Hepatocyte (in vitro differentiated cells): ENCODE measurements around the gene RRP1. TPM values are rescaled to one million over a fixed set of nuclear protein-coding genes. Genes with fewer than 3 reads are reported as not detected.

ENCODE experiments used
- DNase-seq: peaks from one replicate; pipeline ENCODE4 v3.0.0-alpha.2; 2016; ENCODE audit warnings: low spot score
- H2AFZ ChIP-seq: fragments of 200-600 bp; sonication (generic); 2 replicates; pipeline ENCODE4 v1.6.0; 2016; ENCODE audit warnings: antibody characterized with exemption, mild to moderate bottlenecking
- H3K27ac ChIP-seq: fragments of 200-600 bp; sonication (generic); 2 replicates; pipeline ENCODE4 v1.5.1; 2016; ENCODE audit warnings: mild to moderate bottlenecking
- H3K27me3 ChIP-seq: fragments of 200-600 bp; sonication (generic); 2 replicates; pipeline ENCODE4 v1.6.1; 2016
- H3K36me3 ChIP-seq: fragments of 200-600 bp; sonication (generic); replicated peaks from 2 replicates; pipeline ENCODE4 v1.5.1; 2016; ENCODE audit warnings: low read depth; ENCODE audit not compliant: insufficient read depth
- H3K4me1 ChIP-seq: fragments of 200-600 bp; sonication (generic); 2 replicates; pipeline ENCODE4 v1.5.1; 2016; ENCODE audit warnings: mild to moderate bottlenecking, moderate library complexity; ENCODE audit not compliant: insufficient read depth
- H3K4me2 ChIP-seq: fragments of 200-600 bp; sonication (generic); 2 replicates; pipeline ENCODE4 v1.6.0; 2016
- H3K4me3 ChIP-seq: fragments of 200-600 bp; sonication (generic); 2 replicates; pipeline ENCODE4 v1.5.1; 2016; ENCODE audit warnings: mild to moderate bottlenecking
- H3K79me2 ChIP-seq: fragments of 200-600 bp; sonication (generic); 2 replicates; pipeline ENCODE4 v1.6.0; 2017; ENCODE audit warnings: mild to moderate bottlenecking
- H3K9me2 ChIP-seq: fragments of 200-600 bp; sonication (generic); replicated peaks from 2 replicates; pipeline ENCODE4 v1.6.0; 2017; ENCODE audit warnings: mild to moderate bottlenecking; ENCODE audit not compliant: insufficient read depth
- H3K9me3 ChIP-seq: fragments of 200-600 bp; sonication (generic); 2 replicates; pipeline ENCODE4 v1.5.1; 2016; ENCODE audit warnings: low read depth, mild to moderate bottlenecking
- H4K20me1 ChIP-seq: fragments of 200-600 bp; sonication (generic); 2 replicates; pipeline ENCODE4 v1.6.0; 2016; ENCODE audit warnings: mild to moderate bottlenecking; ENCODE audit not compliant: insufficient read depth, poor library complexity, severe bottlenecking
- CTCF ChIP-seq: fragments of 200-600 bp; sonication (generic); IDR thresholded peaks from 2 replicates; pipeline ENCODE4 v1.5.1; 2016; ENCODE audit warnings: antibody characterized with exemption, mild to moderate bottlenecking; ENCODE audit not compliant: poor library complexity
- EZH2 ChIP-seq: fragments of 200-600 bp; sonication (generic); IDR thresholded peaks from 2 replicates; pipeline ENCODE4 v1.6.1; 2016; ENCODE audit warnings: antibody characterized with exemption, mild to moderate bottlenecking, borderline replicate concordance
- EZH2phosphoT487 ChIP-seq: fragments of 200-600 bp; sonication (generic); IDR thresholded peaks from one replicate; pipeline ENCODE4 v1.6.1; 2018; ENCODE audit warnings: antibody characterized with exemption, mild to moderate bottlenecking, low read depth, moderate library complexity; ENCODE audit not compliant: unreplicated experiment, severe bottlenecking
- WGBS: methylation state at CpG from one replicate; pipeline ENCODE4 v1.1.6; 2016; ENCODE audit warnings: low lambda C conversion rate; ENCODE audit errors: missing lambda C conversion rate; 5-methylcytosine and 5-hydroxymethylcytosine counted together
- polyA plus RNA-seq: library from polyadenylated mRNA; unstranded; fragments of >200 nt; fragmentation: Nextera tagmentation; extraction: Ambion mirVana; gene quantifications from 2 replicates; pipeline ENCODE4 v1.2.1, GENCODE V29; 2016
- total RNA-seq: library from RNA; depleted of rRNA; stranded (reverse); fragments of >200 nt; gene quantifications from 2 replicates; pipeline ENCODE4 v1.2.3, GENCODE V29; 2014

RRP1 gene
- total and polyA plus RNA-seq, 2 experiments from 2014 or later: 24.1 to 32.0 TPM

GRCh38 chr21:43848771-43849170 is 59.4 kb downstream of the RRP1 start:
- no peak overlapping the region for H3K4me2 ChIP-seq
- no peaks in the 10 kb centered on the region for H3K36me3 ChIP-seq
- H3K9me3 ChIP-seq: no peaks in the 10 kb centered on the region
- H3K9me2 ChIP-seq: no peaks in the 10 kb centered on the region
- TF ChIP-seq EZH2phosphoT487: no peak
- TF ChIP-seq EZH2: no peak
- no peak for TF ChIP-seq CTCF
- no peaks in the 10 kb centered on the region for H3K79me2 ChIP-seq
- no peak overlapping the region for H2AFZ ChIP-seq
- no peaks in the 10 kb centered on the region for H3K27me3 ChIP-seq
- H3K4me1 ChIP-seq: no peaks in the 10 kb centered on the region
- DNase-seq: no peak
- WGBS: 96% methylated on average over 10 of the region's 10 CpGs
- no peak overlapping the region for H3K4me3 ChIP-seq
- no peaks in the 10 kb centered on the region for H4K20me1 ChIP-seq
- no peak overlapping the region for H3K27ac ChIP-seq

GRCh38 chr21:43849532-43850299 is 60.3 kb downstream of the RRP1 start:
- 83% methylated on average over 13 of the region's 13 CpGs for WGBS

GRCh38 chr21:43850728-43851295 is 61.4 kb downstream of the RRP1 start:
- no peaks in the 10 kb centered on the region for H3K9me3 ChIP-seq
- H3K79me2 ChIP-seq: no peaks in the 10 kb centered on the region
- H3K36me3 ChIP-seq: no peaks in the 10 kb centered on the region
- no peaks in the 10 kb centered on the region for H3K9me2 ChIP-seq
- 91% methylated on average over 8 of the region's 8 CpGs for WGBS
- H3K27me3 ChIP-seq: no peaks in the 10 kb centered on the region
- TF ChIP-seq CTCF: no peak
- no peak for TF ChIP-seq EZH2
- no peak for TF ChIP-seq EZH2phosphoT487
- no peak overlapping the region for H2AFZ ChIP-seq
- H3K4me3 ChIP-seq: no peak overlapping the region
- no peak overlapping the region for H3K4me2 ChIP-seq
- DNase-seq: no peak
- no peaks in the 10 kb centered on the region for H4K20me1 ChIP-seq
- H3K27ac ChIP-seq: no peak overlapping the region
- no peaks in the 10 kb centered on the region for H3K4me1 ChIP-seq

More at GRCh38 chr21:43849532-43850299, 60.3 kb downstream of the RRP1 start:
- no peak for DNase-seq
- Histone ChIP-seq H3K27ac (no peak overlapping the region), H3K4me1 (no peaks in the 10 kb centered on the region), H2AFZ (no peak overlapping the region), H3K4me2 (no peak overlapping the region), H3K4me3 (no peak overlapping the region), H3K27me3 (no peaks in the 10 kb centered on the region), H3K9me3 (no peaks in the 10 kb centered on the region), H3K9me2 (no peaks in the 10 kb centered on the region), H3K36me3 (no peaks in the 10 kb centered on the region), H3K79me2 (no peaks in the 10 kb centered on the region), H4K20me1 (no peaks in the 10 kb centered on the region)
- TF ChIP-seq EZH2phosphoT487 (no peak), EZH2 (no peak), CTCF (no peak)
